Left ventricle myocardium inferior (tissue), 1 donor: ENCODE results near the gene BACH2. TPM values are rescaled to one million over a fixed set of nuclear protein-coding genes. Genes with fewer than 3 reads are reported as not detected.

Experiments
- DNase-seq: peaks from one replicate; pipeline ENCODE4 v3.0.0-alpha.2; 2020
- H3K27ac ChIP-seq: fragments of 200-600 bp; replicated peaks from 2 replicates; pipeline ENCODE4 v1.8.0; 2021
- H3K27me3 ChIP-seq: fragments of 200-600 bp; 2 replicates; pipeline ENCODE4 v1.8.0; 2021; ENCODE audit warnings: low read depth
- H3K36me3 ChIP-seq: fragments of 200-600 bp; 2 replicates; pipeline ENCODE4 v1.8.0; 2021
- H3K4me1 ChIP-seq: fragments of 200-600 bp; 2 replicates; pipeline ENCODE4 v1.8.0; 2021
- H3K4me3 ChIP-seq: fragments of 200-600 bp; 2 replicates; pipeline ENCODE4 v1.8.0; 2021; ENCODE audit warnings: mild to moderate bottlenecking, moderate library complexity
- H3K9me3 ChIP-seq: fragments of 200-600 bp; replicated peaks from 2 replicates; pipeline ENCODE4 v1.8.0; 2021
- CTCF ChIP-seq: fragments of 200-600 bp; IDR thresholded peaks from 2 replicates; pipeline ENCODE4 v1.8.0; 2021; ENCODE audit warnings: antibody characterized with exemption, mild to moderate bottlenecking, borderline replicate concordance
- intact Hi-C: fragments of 100-400 bp; cut with micrococcal nuclease; formaldehyde crosslinking; loops from one replicate; pipeline ENCODE4 v1.11.0; 2022
- total RNA-seq: library from RNA; stranded (reverse); fragmentation: NEBNext Ultra II Directional; extraction: Animal tissue kit (Norgen Biotek cat#: 25700); gene quantifications from one replicate; pipeline ENCODE4 v1.2.1, GENCODE V29; 2021
- donor health status: DM: no; HTN: yes; CAD: no; lungs with severe emphysema.

BACH2 gene
- total RNA-seq, 1 donor from 2014 or later, result 1.5 TPM

- H3K4me1 ChIP-seq, result peaks cover 5% of the 10 kb centered on the region
- peaks cover 17% of the 10 kb centered on the region for H3K9me3 ChIP-seq
- no peak overlapping the region for H3K27ac ChIP-seq
- no peak for TF ChIP-seq CTCF
- H3K4me3 ChIP-seq, result no peak overlapping the region
- H3K27me3 ChIP-seq, result no peaks in the 10 kb centered on the region
- intact Hi-C loops, result no loop called here
- H3K36me3 ChIP-seq, result no peaks in the 10 kb centered on the region
- no peak for DNase-seq
Observed at GRCh38 chr6:90109141-90109540, 187.5 kb downstream of the BACH2 start.

DNA sequence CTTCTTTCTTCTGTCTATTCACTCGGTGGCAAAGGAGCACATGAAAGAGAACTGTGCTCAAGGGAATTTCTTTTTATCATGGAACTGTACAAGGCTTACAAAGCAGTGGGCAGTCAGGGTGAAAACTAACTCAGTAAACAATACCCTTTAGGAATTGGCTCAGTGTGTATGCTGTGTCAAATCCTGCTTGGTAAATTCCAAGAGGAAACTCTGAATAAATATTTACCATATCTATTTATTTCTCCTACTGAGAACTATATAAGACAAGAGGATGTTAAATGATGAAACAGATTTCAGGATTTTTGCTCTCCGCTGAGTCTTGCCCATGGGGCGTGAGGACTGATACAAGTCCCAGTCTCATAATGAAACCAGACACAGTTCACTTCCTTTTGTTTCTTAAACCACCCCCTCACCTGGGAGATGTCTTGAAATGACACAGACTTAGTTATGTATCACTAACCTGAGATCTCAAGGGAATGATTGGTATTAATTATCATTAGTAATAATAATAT is 188.8 kb downstream of the BACH2 start:
- Histone ChIP-seq H3K9me3 (peaks cover 4% of the 10 kb centered on the region), H3K27ac (no peak overlapping the region), H3K4me1 (peaks cover 5% of the 10 kb centered on the region), H3K27me3 (no peaks in the 10 kb centered on the region), H3K4me3 (no peak overlapping the region), H3K36me3 (no peaks in the 10 kb centered on the region)
- intact Hi-C loops, result no loop called here
- DNase-seq, result no peak
- TF ChIP-seq CTCF, result no peak

DNA sequence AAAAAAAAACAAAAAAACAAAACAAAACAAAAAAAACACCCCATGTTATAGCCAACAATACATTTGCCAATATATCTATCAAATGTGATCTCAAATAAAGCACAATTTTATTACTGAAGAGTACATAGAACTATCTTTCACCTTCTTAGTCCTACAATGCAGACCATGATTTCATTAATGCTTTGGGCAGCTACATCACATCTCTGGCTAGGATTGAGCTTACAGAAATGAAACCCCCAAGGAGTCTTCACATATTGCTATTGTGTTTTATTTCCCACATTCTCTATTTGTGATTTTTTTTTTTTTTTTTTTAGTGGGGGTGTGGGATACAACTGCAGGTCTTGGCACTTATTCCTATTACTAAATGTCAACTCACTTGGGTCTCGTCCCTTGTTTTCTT is 189.3 kb downstream of the BACH2 start:
- H3K27ac ChIP-seq, result no peak overlapping the region
- H3K36me3 ChIP-seq, result no peaks in the 10 kb centered on the region
- H3K27me3 ChIP-seq, result no peaks in the 10 kb centered on the region
- no peak for TF ChIP-seq CTCF
- no peak overlapping the region for H3K4me3 ChIP-seq
- no peak for DNase-seq
- no peaks in the 10 kb centered on the region for H3K9me3 ChIP-seq
- intact Hi-C loops, result no loop called here
- peaks cover 5% of the 10 kb centered on the region for H3K4me1 ChIP-seq

- Histone ChIP-seq H3K27me3 (no peaks in the 10 kb centered on the region), H3K9me3 (no peaks in the 10 kb centered on the region), H3K4me1 (peaks cover 5% of the 10 kb centered on the region), H3K4me3 (no peak overlapping the region), H3K36me3 (no peaks in the 10 kb centered on the region), H3K27ac (no peak overlapping the region)
- DNase-seq, result no peak
- no peak for TF ChIP-seq CTCF
- intact Hi-C loops, result no loop called here
Observed at GRCh38 chr6:90106449-90106848, 190.2 kb downstream of the BACH2 start.

DNA sequence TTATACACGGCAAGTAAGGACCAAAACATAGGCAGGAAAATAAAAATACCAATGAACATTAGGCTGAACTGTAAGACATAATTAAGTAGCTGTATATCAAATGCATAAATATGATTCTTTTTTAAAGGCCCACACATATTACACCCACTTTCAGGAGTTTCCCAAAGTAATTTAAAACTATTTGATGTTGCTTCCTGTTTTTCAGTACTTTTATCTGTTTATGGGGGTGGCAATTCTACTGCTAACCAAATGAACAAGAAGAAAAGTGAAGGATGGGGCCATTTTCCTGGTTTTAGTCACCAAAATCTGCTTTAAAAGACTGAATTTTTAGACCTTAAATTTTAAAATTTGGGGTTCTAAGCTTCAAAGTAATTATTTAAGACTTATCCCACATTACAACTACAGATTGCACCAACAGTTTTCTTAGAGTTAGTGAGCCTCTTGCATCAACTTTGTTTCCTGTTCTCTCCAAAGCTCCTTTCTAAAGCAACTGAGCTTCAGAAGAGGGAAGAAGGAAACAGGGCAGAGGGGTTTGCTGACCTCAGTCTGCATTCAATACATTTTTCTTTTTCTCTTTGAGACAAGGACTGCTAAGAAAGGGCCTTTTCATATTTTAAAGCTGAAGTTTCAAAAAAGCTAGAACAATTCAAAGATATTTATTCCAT is 191.0 kb downstream of the BACH2 start:
- Histone ChIP-seq H3K27ac (no peak overlapping the region), H3K4me1 (peaks cover 5% of the 10 kb centered on the region), H3K4me3 (no peak overlapping the region), H3K36me3 (no peaks in the 10 kb centered on the region), H3K27me3 (no peaks in the 10 kb centered on the region), H3K9me3 (no peaks in the 10 kb centered on the region)
- no peak for DNase-seq
- intact Hi-C loops, result no loop called here
- TF ChIP-seq CTCF, result no peak
